ENCODE results near the gene SGTA. TPM values are rescaled to one million over a fixed set of nuclear protein-coding genes. Genes with fewer than 3 reads are reported as not detected.
"Not testable (repeated sequence)": the region's sequence is repeated elsewhere in the genome, so short reads cannot be mapped to it uniquely, and the experiment has no call there.

The SGTA gene, protein sequence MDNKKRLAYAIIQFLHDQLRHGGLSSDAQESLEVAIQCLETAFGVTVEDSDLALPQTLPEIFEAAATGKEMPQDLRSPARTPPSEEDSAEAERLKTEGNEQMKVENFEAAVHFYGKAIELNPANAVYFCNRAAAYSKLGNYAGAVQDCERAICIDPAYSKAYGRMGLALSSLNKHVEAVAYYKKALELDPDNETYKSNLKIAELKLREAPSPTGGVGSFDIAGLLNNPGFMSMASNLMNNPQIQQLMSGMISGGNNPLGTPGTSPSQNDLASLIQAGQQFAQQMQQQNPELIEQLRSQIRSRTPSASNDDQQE
- total RNA-seq, result 10 to 100 TPM; 39.5 to 77.0 TPM

DNA sequence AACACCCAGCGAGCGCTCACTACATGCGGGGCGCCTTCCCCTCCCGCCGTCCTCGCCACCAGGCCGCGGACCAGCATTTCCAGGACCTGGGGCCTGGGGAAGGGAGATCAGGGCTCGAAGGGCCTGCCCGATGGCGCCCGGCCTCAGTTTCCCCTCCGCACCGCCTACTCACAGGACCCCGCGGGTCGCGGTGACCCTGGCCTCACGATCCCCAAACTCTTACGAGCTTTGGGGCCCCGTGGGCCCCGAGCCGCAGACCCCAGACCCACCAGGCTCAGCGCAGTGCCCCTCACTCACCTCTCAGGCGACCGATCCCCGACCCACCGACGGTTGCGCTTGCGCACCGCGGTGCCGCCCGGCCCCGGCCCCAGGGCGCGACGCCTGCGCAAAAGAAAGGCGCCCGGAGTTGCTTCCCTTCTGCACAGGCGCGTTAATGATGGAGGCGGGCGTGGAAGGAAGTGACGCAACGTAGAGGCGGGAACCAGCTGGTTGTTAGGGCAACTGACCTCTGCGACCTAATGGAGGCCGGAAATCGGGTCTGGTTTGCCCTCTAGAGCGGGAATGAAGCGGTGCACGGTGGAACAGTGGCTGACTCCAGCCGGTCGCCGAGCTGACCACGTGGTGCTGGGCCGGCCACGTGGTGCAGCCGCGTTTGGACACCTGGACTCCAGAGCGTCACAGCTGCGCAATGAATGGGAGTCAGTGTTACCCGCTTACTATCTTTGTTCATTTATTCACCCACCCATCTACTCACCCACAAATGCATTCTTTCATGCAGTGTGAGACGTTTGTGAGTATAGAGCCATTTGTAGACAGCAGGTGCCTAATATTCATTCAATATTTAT, at the start of gene SGTA:
Gene SGTA (minus strand): TSS at position 338 of the 845 bp plus-strand sequence. CDS start 14,205 bp downstream, outside the sequence.
- H3K27ac Mint-ChIP-seq, result peak within 1 kb of the TSS; percentile 74
- H3K9me3 Mint-ChIP-seq, result no peaks in the 10 kb centered on the region
- peak; percentile 85 for ATAC-seq (replicated peaks)
- no peaks in the 10 kb centered on the region for H3K27me3 Mint-ChIP-seq
- peaks cover 22% of the 10 kb centered on the region for H3K4me1 Mint-ChIP-seq
- peaks cover 19% of the 10 kb centered on the region for H3K36me3 Mint-ChIP-seq (ENCODE audit: low read depth)
- peak within 1 kb of the TSS; percentile 85 for H3K4me3 Mint-ChIP-seq

- Mint-ChIP-seq H3K4me1 (no peaks in the 10 kb centered on the region), H3K27ac (no peak overlapping the region), H3K4me3 (no peak overlapping the region), H3K9me3 (peaks cover 3% of the 10 kb centered on the region), H3K36me3 (ENCODE audit: low read depth) (peaks cover 5% of the 10 kb centered on the region), H3K27me3 (no peaks in the 10 kb centered on the region)
- ATAC-seq (replicated peaks), result no peak
These were observed 44.9 kb upstream of the SGTA start for GRCh38 chr19:2827840-2828489.

DNA sequence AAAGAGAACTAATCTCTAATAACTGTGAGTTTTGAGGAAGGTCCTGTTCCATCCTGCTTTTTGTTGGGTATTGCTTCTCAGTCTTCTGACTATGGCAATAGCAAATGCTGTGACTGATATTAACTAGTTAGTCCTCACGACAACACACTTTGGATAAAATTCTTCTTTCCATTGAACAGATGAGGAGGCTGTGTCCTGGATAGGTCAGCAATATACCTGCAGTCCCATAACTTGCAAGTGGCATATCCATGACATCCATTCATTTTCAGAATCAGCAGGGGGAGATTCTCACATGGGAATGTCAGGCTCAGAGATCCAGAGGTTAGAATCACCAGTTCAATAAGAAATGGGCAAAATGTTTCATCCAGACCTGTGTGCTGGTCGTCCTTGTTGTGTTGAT, 43.9 kb upstream of the SGTA start:
- Mint-ChIP-seq H3K9me3 (no peaks in the 10 kb centered on the region), H3K27me3 (no peaks in the 10 kb centered on the region), H3K4me3 (no peak overlapping the region), H3K36me3 (ENCODE audit: low read depth) (no peaks in the 10 kb centered on the region), H3K27ac (no peak overlapping the region), H3K4me1 (no peaks in the 10 kb centered on the region)
- ATAC-seq (replicated peaks), result no peak

DNA sequence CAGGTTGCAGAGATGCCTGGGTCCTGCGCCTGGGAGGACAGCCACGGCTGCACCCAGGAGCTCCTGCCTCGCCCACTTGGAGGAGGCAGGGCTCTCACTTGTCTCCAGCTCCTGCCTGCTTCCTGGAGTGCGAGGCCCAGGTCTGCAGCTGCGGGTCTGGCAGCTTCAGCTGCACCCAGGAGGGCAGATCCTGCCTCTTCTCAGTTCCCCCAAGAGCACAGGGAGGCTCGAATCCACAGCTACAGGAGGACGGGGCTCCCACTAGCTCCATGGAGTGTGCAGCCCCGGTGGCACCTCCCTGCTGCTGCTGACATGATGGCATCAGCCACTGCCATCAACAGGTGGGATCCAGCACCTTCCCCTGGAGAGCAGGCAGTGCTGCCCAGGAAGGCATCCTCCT, 41.1 kb upstream of the SGTA start:
- no peak overlapping the region for H3K27ac Mint-ChIP-seq
- no peak overlapping the region for H3K4me3 Mint-ChIP-seq
- no peaks in the 10 kb centered on the region for H3K27me3 Mint-ChIP-seq
- no peaks in the 10 kb centered on the region for H3K36me3 Mint-ChIP-seq (ENCODE audit: low read depth)
- ATAC-seq (replicated peaks), result no peak
- H3K4me1 Mint-ChIP-seq, result no peaks in the 10 kb centered on the region
- no peaks in the 10 kb centered on the region for H3K9me3 Mint-ChIP-seq

- Mint-ChIP-seq H3K4me3 (no peak overlapping the region), H3K4me1 (no peaks in the 10 kb centered on the region), H3K36me3 (ENCODE audit: low read depth) (no peaks in the 10 kb centered on the region), H3K9me3 (no peaks in the 10 kb centered on the region), H3K27me3 (no peaks in the 10 kb centered on the region), H3K27ac (no peak overlapping the region)
- ATAC-seq (replicated peaks), result no peak
These were observed 40.6 kb upstream of the SGTA start for GRCh38 chr19:2823646-2824045.

DNA sequence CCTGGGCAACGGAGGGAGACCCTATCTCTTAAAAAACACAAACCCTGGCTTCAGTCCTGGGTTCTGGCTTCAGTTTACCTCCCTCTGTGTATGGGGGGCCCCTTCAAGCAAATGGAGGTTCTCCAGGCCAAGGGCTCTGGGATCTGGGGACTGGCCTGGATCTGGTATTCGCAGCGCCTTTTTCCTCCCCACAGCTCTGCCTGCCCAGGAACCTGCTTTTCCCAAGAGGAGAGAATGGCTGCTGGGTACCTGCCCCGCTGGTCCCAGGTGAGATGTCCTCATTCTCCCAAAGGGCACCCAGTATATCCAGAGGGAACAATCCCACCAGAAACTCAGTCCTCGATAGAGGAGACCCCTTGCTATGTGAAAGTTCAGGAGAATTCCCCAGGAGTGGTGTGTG, 39.8 kb upstream of the SGTA start:
- ATAC-seq (replicated peaks), result no peak
- Mint-ChIP-seq H3K27ac (no peak overlapping the region), H3K4me3 (no peak overlapping the region), H3K9me3 (no peaks in the 10 kb centered on the region), H3K36me3 (ENCODE audit: low read depth) (no peaks in the 10 kb centered on the region), H3K4me1 (no peaks in the 10 kb centered on the region), H3K27me3 (no peaks in the 10 kb centered on the region)

DNA sequence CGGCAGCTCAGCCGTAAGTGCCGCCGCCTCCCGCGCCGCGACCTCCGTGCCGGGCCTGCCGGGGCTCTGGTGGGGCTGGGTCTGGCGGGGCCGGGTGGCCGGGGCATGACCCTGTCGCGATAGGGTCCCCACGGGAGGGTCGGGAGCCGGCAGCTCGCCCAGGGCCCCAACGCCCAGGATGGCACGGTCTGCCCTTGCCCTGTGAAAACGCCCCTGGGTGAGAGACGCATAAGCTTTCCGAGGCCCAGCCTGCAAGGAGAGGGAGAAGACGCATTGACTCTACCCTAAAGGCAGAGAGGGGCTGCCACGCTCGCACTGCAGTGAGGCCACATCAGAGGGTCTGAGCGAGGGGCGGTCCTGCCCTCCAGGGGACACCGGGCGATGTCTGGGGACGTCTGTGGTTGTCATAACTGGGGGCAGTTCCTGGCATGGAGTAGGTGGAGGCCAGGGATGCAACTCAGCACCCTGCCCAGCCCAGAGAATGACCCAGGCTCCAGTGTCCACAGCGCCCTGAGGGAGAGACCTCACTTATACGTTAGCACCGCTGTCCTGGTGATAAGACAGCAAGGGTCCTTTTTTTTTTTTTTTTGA, 37.1 kb upstream of the SGTA start:
- H3K27me3 Mint-ChIP-seq, result no peaks in the 10 kb centered on the region

DNA sequence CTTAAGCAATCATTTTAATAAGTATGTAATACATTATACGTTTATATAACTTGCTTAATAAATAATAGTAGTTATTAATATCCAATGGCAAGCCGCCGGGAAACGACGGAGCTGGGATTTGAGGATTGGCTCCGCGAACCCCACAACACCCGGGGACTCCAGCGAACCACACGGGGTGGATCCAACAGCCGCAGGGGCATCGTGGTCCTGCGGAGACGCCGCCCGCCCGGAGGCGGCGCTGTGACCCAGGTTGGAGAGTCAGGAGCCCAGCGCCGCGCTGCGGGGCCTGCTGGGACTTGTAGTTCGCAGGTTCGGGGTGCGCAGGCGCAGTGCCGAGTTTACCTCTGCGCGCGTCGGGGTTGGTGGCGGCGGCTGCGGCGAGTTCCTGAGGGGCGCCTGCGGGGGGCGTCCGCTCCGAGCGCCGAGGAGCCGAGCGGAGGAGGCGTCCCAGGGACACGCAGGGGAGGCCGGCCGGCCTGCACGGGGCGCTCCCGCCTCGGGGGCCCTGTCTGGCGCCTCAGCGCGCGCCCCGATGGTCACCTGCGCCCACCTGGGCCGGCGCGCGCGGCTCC, 36.6 kb upstream of the SGTA start, which contains the start of gene ZNF554:
Gene ZNF554 (plus strand): TSS at position 329 of the 572 bp plus-strand sequence. CDS start 204 bp downstream, at position 533.
- Mint-ChIP-seq H3K27me3 (no peaks in the 10 kb centered on the region), H3K36me3 (ENCODE audit: low read depth) (no peaks in the 10 kb centered on the region), H3K27ac (no peak within 1 kb of the TSS), H3K9me3 (no peaks in the 10 kb centered on the region), H3K4me1 (peaks cover 4% of the 10 kb centered on the region), H3K4me3 (peak within 1 kb of the TSS; percentile 64)
- peak; percentile 99 for ATAC-seq (replicated peaks)

More for the DNA sequence above, 37.1 kb upstream of the SGTA start:
- H3K9me3 Mint-ChIP-seq, result no peaks in the 10 kb centered on the region
- H3K27ac Mint-ChIP-seq, result no peak overlapping the region
- peaks cover 4% of the 10 kb centered on the region for H3K4me1 Mint-ChIP-seq
- peak; percentile 7 for ATAC-seq (replicated peaks)
- peak overlapping the region; percentile 64 for H3K4me3 Mint-ChIP-seq
- no peaks in the 10 kb centered on the region for H3K36me3 Mint-ChIP-seq (ENCODE audit: low read depth)

DNA sequence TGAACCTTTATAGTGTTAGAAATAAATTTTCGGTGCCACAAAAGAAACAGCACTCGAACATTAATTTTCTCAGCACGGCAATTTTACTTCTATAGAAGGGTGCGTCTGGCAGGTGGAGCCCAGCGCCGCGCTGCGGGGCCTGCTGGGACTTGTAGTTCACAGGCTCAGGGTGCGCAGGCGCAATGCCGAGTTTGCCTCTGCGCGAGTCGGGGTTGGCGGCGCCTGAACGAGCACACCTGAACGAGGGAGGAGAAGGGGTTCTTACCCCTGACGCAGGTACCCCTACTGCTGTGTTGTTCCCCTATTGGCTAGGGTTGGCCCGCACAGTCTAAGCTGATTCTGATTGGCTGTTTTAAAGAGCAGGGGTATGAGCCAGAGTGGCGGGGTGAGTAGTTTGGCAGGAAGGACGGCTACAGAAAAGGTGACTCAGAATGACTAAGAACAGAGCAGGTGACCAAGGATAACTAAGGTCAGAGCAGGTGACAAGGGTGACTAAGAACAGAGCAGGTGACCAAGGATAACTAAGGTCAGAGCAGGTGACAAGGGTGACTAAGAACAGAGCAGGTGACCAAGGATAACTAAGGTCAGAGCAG, 34.3 kb upstream of the SGTA start:
- H3K9me3 Mint-ChIP-seq; H3K27me3 Mint-ChIP-seq; H3K36me3 Mint-ChIP-seq (ENCODE audit: low read depth); H3K4me1 Mint-ChIP-seq; ATAC-seq (replicated peaks); H3K4me3 Mint-ChIP-seq: not testable (repeated sequence)
- peak overlapping the region; percentile 75 for H3K27ac Mint-ChIP-seq

- Mint-ChIP-seq H3K27me3 (no peaks in the 10 kb centered on the region), H3K4me1 (peaks cover 4% of the 10 kb centered on the region), H3K36me3 (ENCODE audit: low read depth) (no peaks in the 10 kb centered on the region), H3K9me3 (no peaks in the 10 kb centered on the region), H3K27ac (no peak overlapping the region), H3K4me3 (no peak overlapping the region)
- no peak for ATAC-seq (replicated peaks)
These were observed 33.6 kb upstream of the SGTA start for GRCh38 chr19:2816641-2817040.

DNA sequence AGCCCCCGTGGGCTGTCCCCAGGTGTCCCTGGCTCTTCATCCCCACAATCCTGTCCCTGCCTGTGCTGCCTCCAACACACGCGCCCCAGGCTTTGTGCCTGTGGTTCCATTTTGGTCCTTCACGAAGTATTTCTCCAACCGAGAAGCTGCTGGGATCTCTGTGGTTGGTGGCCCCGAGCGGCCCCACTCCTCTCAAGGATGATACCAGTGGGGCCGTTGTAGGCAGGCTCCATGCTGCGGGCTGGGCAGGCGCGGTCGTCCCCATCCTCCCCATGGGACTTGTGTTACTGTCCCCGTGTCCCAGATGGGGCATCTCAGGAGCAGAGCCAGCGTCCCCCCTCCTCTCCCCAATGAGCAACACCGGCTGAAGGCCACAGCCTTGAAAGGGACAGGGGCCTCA, 32.9 kb upstream of the SGTA start:
- H3K27ac Mint-ChIP-seq, result no peak overlapping the region
- H3K36me3 Mint-ChIP-seq (ENCODE audit: low read depth), result no peaks in the 10 kb centered on the region
- no peaks in the 10 kb centered on the region for H3K9me3 Mint-ChIP-seq
- H3K27me3 Mint-ChIP-seq, result no peaks in the 10 kb centered on the region
- peaks cover 4% of the 10 kb centered on the region for H3K4me1 Mint-ChIP-seq
- no peak overlapping the region for H3K4me3 Mint-ChIP-seq
- ATAC-seq (replicated peaks), result no peak

DNA sequence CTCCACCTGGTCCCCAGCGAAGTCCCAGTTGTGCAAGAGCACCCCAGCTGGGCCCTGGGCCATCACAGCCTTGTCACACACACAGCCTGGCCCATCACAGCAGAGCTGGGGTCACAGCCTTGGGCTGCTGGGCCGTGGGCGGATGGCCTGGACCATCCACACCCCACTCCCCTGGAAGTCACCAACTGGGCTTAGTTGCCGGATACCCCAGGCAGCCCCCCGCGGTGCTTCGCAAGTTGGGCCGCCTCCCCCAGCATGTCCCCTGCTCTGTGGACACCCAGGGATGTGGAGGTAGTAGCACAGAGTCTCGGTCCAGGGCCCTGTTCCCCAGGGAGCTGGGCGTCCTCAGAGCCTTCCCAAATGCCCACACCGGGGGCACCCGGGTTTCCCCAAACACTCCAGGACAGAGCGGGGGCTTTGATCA, 32.1 kb upstream of the SGTA start:
- no peak overlapping the region for H3K27ac Mint-ChIP-seq
- no peak overlapping the region for H3K4me3 Mint-ChIP-seq
- ATAC-seq (replicated peaks), result no peak
- H3K36me3 Mint-ChIP-seq (ENCODE audit: low read depth), result no peaks in the 10 kb centered on the region
- H3K27me3 Mint-ChIP-seq, result no peaks in the 10 kb centered on the region
- H3K4me1 Mint-ChIP-seq, result peaks cover 4% of the 10 kb centered on the region
- H3K9me3 Mint-ChIP-seq, result no peaks in the 10 kb centered on the region

- Mint-ChIP-seq H3K27ac (no peak overlapping the region), H3K27me3 (no peaks in the 10 kb centered on the region), H3K9me3 (no peaks in the 10 kb centered on the region), H3K4me3 (no peak overlapping the region), H3K4me1 (peaks cover 4% of the 10 kb centered on the region), H3K36me3 (ENCODE audit: low read depth) (peaks cover 3% of the 10 kb centered on the region)
- no peak for ATAC-seq (replicated peaks)
These were observed 31.4 kb upstream of the SGTA start for GRCh38 chr19:2814426-2814825.

Data from activated T-helper 17 cell treated with anti-CD3 and anti-CD28 coated beads, Interleukin-2, amount 50 U/mL, for 72 hours (primary cell).